Measurements from ENCODE around the gene RPL36AL. TPM values are rescaled to one million over a fixed set of nuclear protein-coding genes. Genes with fewer than 3 reads are reported as not detected.

The RPL36AL gene
- total and polyA plus RNA-seq, 2 of the 4 experiments (the other 2 are of a cell fraction) = 129 to 313 TPM

DNA sequence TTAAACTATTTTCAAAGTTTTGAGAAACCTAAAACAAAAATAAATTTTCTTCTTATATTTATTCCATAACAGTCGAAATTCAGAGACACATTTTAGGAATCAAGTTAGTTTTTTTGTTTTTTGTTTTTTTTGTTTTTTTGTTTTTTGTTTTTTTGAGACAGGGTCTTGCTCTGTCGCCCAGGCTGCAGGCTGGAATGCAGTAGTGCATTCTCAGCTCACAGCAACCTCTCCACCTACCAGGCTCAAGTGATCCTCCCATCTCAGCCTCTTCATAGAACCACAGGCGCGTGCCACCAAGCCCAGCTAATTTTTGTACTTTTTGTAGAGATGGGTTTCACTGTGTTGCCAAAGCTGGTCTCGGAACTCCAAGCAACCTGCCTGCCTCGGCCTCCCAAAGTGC lies 33.1 kb upstream of the RPL36AL start:
- H2AK9ac ChIP-seq (replicated peaks; ENCODE audit: low read depth, low read length, poor library complexity) = no peak overlapping the region
- intact Hi-C loops (cut with micrococcal nuclease) = no loop called here
- in situ Hi-C loops (cut with MboI; ENCODE audit: low sequenced_read_pairs) = no loop called here
- H3K36me3 ChIP-seq (ENCODE audit: control insufficient read depth, insufficient read depth, low read length) = peaks cover 1% of the 10 kb centered on the region; the same call in 1 of the 2 replicates
- no peak overlapping the region for H3K4ac ChIP-seq (ENCODE audit: low read depth, low read length)
- no peak overlapping the region for H3K14ac ChIP-seq (replicated peaks; ENCODE audit: low read depth, low read length)
- TF ChIP-seq FOS (IDR thresholded peaks at IDR 0.05; ENCODE audit: low read depth, low read length) (no peak), BHLHE40 (IDR thresholded peaks at IDR 0.05; ENCODE audit: low read depth, low read length) (no peak), CHD1 (IDR thresholded peaks at IDR 0.05; ENCODE audit: low read depth, low read length) (no peak), MAZ (IDR thresholded peaks at IDR 0.05; ENCODE audit: borderline replicate concordance, low read depth, low read length) (no peak), RAD21 (IDR thresholded peaks at IDR 0.05; ENCODE audit: low read length) (no peak), RFX5 (IDR thresholded peaks at IDR 0.05; ENCODE audit: low read depth, low read length) (no peak), MAFK (IDR thresholded peaks at IDR 0.05; ENCODE audit: low read depth, low read length) (no peak), CEBPB (IDR thresholded peaks at IDR 0.05; ENCODE audit: low read depth, low read length) (no peak), POLR2A (IDR thresholded peaks at IDR 0.05; ENCODE audit: low read depth, low read length) (no peak), NFE2L2 (IDR thresholded peaks at IDR 0.05; ENCODE audit: low read depth, low read length) (no peak), RCOR1 (IDR thresholded peaks at IDR 0.05; ENCODE audit: insufficient replicate concordance, low read length) (no peak)
- TF ChIP-seq, protein P1, sequence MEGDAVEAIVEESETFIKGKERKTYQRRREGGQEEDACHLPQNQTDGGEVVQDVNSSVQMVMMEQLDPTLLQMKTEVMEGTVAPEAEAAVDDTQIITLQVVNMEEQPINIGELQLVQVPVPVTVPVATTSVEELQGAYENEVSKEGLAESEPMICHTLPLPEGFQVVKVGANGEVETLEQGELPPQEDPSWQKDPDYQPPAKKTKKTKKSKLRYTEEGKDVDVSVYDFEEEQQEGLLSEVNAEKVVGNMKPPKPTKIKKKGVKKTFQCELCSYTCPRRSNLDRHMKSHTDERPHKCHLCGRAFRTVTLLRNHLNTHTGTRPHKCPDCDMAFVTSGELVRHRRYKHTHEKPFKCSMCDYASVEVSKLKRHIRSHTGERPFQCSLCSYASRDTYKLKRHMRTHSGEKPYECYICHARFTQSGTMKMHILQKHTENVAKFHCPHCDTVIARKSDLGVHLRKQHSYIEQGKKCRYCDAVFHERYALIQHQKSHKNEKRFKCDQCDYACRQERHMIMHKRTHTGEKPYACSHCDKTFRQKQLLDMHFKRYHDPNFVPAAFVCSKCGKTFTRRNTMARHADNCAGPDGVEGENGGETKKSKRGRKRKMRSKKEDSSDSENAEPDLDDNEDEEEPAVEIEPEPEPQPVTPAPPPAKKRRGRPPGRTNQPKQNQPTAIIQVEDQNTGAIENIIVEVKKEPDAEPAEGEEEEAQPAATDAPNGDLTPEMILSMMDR (conservative IDR thresholded peaks at IDR 0.05; ENCODE audit: low read depth, low read length) = no peak
- TF ChIP-seq, protein P2, sequence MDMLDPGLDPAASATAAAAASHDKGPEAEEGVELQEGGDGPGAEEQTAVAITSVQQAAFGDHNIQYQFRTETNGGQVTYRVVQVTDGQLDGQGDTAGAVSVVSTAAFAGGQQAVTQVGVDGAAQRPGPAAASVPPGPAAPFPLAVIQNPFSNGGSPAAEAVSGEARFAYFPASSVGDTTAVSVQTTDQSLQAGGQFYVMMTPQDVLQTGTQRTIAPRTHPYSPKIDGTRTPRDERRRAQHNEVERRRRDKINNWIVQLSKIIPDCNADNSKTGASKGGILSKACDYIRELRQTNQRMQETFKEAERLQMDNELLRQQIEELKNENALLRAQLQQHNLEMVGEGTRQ (IDR thresholded peaks at IDR 0.05; ENCODE audit: low read depth, low read length) = no peak
- H3K27me3 ChIP-seq (ENCODE audit: control insufficient read depth, insufficient read depth, low read length) = no peaks in the 10 kb centered on the region
- no peaks in the 10 kb centered on the region for H3K9me3 ChIP-seq (ENCODE audit: control insufficient read depth, insufficient read depth, low read length)
- H3K56ac ChIP-seq (ENCODE audit: extremely low read depth, insufficient read depth, low read length) = no peak overlapping the region
- no peak overlapping the region for H2AK5ac ChIP-seq (ENCODE audit: low read depth, low read length)
- peaks cover 4% of the 10 kb centered on the region; the same call in 1 of the 2 replicates for H3K9me1 ChIP-seq (ENCODE audit: insufficient read depth, low read length)
- no TSS peak for BruUV-seq (replicated peaks)
- ChIA-PET POLR2A (ENCODE audit: unreplicated experiment) (no interaction called here), CTCF (no interaction called here)
- dilution Hi-C loops (cut with HindIII; ENCODE audit: low sequenced_read_pairs, unreplicated experiment) = no loop called here
- WGBS, 2 experiments (ENCODE audit: extremely low coverage in 2 of 2, insufficient read length in 1 of 2) = no CpG with 5 or more reads among the region's 6 CpGs
- H3K4me1 ChIP-seq (ENCODE audit: control insufficient read depth, insufficient read depth, low read length) = no peaks in the 10 kb centered on the region
- no peak overlapping the region for H3K23ac ChIP-seq (ENCODE audit: low read depth, low read length)
- H3K27ac ChIP-seq (ENCODE audit: insufficient read depth, low read length) = no peak overlapping the region
- no peak overlapping the region for H4K5ac ChIP-seq (ENCODE audit: low read depth, low read length)
- H2AFZ ChIP-seq (replicated peaks; ENCODE audit: low read length, poor library complexity) = no peak overlapping the region
- no peak overlapping the region for H3K18ac ChIP-seq (ENCODE audit: low read depth, low read length)
- no peak overlapping the region for H2BK5ac ChIP-seq (ENCODE audit: low read depth, low read length, poor library complexity, severe bottlenecking)
- H4K8ac ChIP-seq (ENCODE audit: low read depth in 2 of 2, low read length in 2 of 2) = no peak overlapping the region
- no peak overlapping the region for H2BK120ac ChIP-seq (ENCODE audit: low read depth, low read length)
- DNase-seq (no peak), ATAC-seq (ENCODE audit: low read depth) (no peak)
- H2BK15ac ChIP-seq (ENCODE audit: low read depth, low read length) = no peak overlapping the region
- H3K4me3 ChIP-seq (ENCODE audit: insufficient read depth, low read depth, low read length) = no peak overlapping the region
- H4K20me1 ChIP-seq (ENCODE audit: insufficient read depth, low read length) = no peaks in the 10 kb centered on the region
- peaks cover 14 to 22% of the 10 kb centered on the region in 2 experiments for H3K79me1 ChIP-seq (ENCODE audit: low read depth in 1 of 2, low read length in 2 of 2)
- no peak overlapping the region for H4K91ac ChIP-seq (ENCODE audit: insufficient read depth, low read depth, low read length)
- no peak overlapping the region for H3K4me2 ChIP-seq (ENCODE audit: low read depth, low read length)
- no peak overlapping the region for H2BK20ac ChIP-seq (ENCODE audit: low read depth, low read length)
- H3K9ac ChIP-seq (ENCODE audit: low read depth, low read length) = no peak overlapping the region
